SKM-1 (cell line): Measurements from ENCODE around the gene VDAC2.

Experiments used
- DNase-seq: peaks from one replicate; lab custom pipeline; 2025; ENCODE audit not compliant: unreplicated experiment; lab: John Stamatoyannopoulos, UW

The VDAC2 gene

DNA sequence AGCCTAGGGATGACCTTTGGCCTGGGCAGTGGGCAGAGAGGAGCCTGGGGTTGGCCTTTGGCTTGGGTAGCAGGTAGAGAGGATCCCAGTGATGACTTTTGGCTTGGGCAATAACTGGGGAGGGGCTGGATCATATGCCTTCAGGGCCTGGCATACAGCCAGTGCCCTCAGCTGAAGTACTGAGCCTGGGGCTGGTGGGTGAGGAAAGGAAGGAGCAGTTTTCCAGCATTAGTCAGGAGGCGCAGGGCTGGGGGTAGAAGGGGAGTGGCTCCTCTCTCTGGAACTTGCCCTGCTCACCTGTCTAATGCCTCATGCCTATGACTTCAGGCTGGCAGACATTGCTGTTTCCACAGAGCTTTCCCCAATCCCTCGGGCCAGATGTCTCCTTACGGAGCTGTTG lies 40.3 kb downstream of the VDAC2 start:
- no peak for DNase-seq

DNA sequence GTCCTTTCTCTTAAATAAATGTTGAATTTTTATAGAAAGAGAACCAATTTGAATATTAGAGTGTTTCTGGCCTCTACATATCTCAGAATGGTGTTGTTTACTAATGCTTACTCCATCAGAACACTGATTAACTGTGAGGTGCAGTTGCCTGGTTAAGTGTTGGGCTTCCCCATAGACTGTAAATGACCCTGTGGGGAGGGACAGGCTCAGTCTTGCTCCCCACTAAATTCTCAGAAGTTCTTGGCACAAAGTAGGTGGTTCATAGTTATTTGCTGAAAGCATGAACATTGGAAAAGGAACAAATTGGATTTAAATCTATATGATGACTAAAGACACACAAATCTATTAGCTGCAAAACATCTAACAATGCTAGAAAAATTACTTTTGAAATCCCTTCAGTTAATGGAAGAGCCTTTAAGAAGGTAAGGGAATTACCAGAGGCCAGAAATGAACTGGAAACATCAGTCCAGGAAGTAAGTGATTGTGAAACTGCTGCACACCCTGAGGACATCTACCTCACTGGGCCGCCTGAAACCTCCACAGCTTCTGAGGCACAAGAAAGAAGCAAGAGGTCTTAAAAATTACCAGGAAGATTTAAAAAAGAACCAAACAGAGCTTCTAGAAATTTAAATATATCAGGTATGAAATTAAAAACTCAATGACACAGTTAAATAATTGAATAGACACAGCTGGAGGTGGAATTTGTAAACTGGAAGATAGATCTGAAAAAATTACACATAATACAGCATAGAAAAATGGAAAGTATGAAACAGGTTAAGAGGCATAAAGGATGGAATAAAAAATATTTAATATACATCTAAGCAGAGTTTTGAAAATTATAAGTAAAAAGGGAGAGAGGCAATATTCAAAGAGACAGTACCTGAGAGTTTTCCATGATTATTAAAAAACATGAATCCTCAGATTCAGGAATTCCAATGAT lies 43.0 kb downstream of the VDAC2 start:
- no peak for DNase-seq

DNA sequence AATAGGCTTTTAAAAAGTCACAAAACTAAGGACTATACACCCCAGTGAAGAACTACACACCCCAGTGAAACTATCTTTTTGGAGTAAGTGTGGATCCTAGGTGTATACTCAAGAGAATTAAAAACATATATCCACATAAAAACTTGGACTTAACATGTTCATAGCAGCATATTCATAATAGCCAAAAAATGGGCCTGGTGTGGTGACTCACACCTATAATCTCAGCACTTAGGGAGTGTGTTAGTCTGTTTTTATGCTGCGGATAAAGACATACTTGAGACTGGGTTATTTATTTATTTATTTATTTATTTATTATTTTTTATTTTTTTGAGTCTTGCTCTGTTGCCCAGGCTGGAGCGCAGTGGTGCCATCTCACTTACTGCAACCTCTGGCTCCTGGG lies 44.1 kb downstream of the VDAC2 start:
- no peak for DNase-seq

DNA sequence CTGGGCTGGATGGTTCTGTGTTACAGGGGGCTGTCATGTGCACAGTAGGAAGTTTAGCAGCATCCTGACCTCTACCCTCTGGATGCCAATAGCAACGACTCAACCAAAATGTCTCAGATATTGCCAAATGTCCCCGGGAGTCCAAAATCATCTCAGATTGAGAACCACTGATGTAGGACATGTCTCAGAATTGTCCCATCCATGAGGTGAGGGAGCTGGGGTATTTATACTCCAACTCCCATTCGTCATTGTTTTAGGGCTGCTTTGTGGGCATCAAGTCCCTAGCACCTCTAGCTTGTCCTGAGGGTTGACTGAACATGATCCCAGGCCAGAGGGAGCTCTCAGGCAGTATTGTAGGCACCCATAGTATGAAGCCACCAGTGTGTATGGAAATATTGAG lies 50.4 kb downstream of the VDAC2 start:
- DNase-seq: no peak

DNA sequence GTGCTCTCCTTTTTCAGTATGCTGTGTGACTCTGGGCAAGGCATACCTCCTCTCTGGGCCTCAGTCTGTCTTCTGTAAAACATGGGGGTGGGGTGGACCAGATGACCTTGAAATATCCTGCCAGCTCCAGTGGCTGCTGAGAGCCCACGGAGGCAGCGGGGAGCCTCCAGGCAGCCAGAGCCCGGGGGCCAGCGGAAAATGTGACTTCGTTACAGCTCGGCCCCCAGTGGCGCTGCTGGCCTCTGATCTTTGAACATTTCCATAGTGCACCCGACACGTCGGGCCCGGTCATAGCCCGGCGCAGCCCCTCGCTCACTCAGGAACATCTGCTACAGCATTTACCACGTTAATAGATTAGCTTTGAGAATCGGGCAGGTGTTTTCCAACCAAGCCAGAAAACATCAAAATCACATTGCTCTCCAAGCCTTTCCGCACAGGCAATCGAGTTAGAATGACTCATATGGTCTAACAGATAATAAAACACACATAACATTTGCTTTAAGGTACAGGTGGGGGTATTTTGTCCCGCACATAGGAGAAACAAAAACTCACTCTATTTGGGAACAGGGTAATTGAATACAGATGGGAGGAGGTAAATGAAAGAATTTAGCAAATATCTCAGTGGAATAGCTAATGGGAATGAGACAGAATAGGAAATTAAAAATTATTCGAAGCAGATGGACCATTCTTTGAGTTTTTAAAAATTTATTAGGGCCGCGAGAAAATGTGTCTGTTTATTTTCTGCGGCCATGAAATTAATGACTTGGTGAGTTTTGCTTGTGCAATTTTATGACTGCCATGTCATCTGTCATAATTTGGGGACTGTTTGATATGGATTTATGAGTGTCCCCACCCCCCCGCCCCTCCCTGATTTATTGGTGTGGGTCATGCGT lies 51.5 kb downstream of the VDAC2 start:
- no peak for DNase-seq

DNA sequence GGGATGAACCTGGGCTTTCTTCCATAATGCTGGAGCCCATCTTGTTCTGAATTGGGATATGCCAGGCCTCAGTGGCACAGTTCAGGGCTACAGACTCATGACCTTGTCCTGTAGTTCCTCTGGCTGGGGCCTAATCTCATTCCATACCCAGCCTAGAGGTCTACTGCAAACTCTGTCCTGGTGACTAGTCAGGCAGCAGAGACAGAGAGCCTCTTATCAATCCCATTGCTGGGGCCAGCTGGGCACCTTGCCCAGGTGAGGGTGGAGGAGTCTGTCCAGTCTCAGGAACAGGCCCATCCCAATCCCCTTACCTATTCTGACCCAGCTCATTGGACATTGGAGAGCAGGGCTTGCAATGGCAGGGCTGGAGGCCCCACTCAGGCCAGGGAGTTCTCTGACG lies 53.2 kb downstream of the VDAC2 start:
- no peak for DNase-seq

DNA sequence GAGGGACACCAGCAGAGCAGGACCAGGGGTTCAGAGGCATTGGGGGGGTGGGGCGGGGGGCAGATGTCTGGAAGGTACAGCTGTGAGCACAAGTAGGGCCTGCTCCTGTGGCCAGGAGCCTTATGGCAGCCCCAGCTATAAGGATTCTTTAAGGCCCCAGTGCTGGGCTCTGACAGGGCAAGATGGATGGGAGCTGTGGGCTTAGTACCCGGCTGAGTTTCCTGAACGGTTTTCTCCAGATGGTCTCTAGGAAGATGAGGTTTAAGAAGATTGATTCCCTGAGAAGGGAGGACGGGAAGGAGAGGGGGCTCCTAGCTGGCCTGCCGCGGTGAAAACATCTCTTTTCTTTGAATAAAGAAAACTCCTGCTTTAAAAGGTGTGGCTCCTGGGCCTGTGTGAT lies 55.3 kb downstream of the VDAC2 start:
- no peak for DNase-seq

DNA sequence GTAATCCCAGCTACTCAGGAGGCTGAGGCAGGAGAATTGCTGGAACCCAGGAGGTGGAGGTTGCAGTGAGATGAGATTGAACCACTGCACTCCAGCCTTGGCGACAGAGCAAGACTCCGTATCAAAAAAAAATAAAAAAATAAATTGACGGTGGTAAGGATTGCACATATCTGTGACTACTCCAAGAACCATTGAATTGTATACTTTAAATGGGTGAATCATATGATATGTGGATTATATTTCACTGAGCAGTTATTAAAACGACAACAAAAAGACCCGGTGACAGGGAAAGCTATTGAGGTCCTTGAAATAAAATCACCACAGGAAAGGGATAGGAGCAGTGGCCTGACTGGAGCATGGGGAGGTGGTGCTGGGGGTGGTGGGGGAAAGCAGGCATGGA lies 56.3 kb downstream of the VDAC2 start:
- no peak for DNase-seq

DNA sequence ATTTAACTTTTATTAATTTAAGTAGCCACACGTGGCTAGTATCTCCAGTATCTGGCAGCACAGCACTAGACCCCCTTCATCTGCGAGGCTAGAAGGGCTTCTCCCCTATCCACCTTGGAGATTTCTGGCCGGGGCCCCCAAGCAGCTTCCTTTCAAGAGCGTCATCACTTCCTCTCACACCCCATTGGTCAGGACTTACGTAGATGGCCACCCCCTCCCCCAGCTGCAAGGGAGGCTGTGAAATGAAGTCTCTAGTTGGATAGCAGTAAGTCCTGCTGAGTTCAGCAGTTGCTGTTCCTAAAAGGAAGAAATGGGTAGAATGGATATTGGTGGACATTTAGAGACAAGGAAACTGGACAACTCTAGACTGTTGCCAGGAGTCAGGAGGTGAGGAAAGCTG lies 59.0 kb downstream of the VDAC2 start:
- DNase-seq: no peak

DNA sequence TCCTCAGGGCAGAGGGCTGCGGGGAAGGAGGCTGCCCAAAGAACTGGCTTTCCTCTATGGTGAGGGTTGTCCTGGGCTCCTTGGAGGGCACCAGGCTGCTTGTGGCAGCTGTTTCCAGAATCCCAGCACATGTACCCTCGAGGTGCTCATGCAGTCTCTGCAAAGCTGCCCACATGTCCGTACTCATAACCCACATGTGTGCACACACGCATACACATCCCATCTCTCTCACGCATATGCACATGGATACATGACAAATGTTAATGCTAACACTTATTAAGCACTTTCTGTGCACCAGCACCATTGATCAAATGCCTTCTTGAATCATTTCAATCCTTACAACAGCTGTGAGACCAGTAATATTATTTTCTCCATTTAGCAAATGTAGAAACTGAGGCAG lies 61.5 kb downstream of the VDAC2 start:
- DNase-seq: no peak

DNA sequence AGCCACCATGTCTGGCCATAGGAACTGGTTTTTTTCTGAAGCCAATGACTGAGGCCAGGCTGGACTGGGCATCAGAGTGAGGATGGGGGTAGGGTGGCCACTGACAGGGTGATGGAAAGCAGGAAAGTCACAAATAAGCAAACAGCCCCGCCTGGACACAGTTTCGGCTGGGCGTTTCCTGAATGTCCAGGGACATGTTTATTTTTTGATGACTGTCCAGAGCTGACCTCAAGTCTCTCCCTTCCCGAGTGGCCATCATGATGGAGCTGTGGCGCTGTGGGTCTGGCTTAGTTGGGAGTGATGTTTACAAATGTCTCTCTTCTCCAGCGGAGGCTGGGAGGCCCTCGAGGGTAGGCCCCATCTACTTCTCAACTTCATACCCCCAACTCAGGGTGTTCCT lies 62.3 kb downstream of the VDAC2 start:
- DNase-seq: no peak

DNA sequence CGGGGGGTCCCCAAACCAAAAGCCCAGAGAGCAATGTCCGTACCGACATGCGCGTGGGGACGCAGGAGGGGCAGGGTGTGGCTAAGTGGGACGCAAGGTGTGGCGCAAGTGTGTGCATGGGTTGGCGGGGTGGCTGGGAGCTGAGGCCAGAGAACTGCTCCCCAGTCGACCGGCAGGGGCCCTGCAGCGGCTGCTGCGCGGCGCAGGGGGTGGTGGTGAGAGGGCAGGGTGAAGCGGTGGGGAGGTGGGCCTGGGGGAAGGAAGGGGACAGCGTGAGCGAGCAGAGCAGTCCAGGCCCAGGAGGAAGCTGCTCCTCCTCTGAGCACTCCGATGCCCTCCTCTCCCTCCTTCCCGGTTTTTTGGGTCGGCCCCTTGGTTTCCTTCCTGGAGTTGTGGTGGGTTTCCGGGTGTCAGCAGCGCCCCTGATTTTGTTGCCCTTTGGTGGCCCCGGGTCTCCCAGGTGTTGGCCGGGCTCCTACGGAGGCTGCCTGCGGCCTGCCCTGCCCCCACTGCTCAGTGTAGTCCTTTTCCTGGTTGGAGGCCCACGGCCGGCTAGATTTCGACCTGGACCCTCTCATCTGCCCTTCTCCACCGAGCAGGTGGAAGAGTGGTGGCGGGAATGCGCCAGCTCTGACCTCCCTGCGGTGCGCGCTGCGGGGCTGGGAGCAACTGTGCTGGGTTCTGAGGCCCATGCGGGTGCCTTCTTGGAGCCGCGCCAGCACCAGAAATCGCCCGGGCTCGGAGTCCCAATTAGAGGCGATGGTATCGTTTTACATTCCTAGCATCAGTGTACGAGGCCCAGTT lies 65.7 kb downstream of the VDAC2 start:
- DNase-seq: no peak

DNA sequence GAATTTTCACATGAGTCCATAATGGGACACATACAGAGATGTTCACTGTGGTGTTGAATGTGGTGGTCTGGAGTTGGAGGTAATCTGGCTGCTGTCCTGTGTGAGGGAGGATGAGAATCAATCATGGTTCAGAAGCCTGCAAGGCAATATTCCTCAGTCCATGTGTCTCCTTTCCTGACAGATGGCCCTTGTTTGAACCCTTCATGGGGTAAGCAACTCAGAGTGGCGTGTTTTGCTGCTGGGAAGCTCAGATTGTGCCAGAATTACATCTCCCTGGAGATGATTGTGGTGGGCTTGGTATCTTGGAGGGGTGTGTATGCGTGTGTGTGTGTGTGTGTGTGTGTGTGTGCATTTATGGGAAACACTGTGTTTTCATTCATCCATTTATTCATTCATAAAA lies 69.6 kb downstream of the VDAC2 start:
- no peak for DNase-seq
